Measurements from ENCODE around the gene VSX2. TPM values are rescaled to one million over a fixed set of nuclear protein-coding genes. Genes with fewer than 3 reads are reported as not detected.

VSX2 gene
- total and polyA plus RNA-seq, 2 donors (not counting 1 experiment from before 2014, with no cell fraction given): not detected

DNA sequence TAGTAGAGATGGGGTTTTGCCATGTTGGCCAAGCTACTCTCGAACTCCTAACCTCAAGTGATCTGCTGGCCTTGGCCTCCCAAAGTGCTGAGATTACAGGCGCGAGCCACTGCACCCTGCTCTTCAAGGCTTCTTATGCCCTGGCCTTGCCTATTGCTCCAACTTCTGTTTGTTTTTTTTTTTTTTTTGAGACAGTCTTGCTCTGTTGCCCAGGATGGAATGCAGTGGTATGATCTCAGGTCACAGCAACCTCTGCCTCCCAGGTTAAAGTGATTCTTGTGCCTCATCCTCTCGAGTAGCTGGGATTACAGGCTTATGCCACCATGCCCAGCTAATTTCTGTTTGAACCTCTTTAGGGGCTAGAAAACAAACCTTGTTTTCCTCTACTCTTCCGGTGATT lies 69.4 kb downstream of the VSX2 start:
- H2AFZ ChIP-seq (ENCODE audit: low read length): no peak overlapping the region

DNA sequence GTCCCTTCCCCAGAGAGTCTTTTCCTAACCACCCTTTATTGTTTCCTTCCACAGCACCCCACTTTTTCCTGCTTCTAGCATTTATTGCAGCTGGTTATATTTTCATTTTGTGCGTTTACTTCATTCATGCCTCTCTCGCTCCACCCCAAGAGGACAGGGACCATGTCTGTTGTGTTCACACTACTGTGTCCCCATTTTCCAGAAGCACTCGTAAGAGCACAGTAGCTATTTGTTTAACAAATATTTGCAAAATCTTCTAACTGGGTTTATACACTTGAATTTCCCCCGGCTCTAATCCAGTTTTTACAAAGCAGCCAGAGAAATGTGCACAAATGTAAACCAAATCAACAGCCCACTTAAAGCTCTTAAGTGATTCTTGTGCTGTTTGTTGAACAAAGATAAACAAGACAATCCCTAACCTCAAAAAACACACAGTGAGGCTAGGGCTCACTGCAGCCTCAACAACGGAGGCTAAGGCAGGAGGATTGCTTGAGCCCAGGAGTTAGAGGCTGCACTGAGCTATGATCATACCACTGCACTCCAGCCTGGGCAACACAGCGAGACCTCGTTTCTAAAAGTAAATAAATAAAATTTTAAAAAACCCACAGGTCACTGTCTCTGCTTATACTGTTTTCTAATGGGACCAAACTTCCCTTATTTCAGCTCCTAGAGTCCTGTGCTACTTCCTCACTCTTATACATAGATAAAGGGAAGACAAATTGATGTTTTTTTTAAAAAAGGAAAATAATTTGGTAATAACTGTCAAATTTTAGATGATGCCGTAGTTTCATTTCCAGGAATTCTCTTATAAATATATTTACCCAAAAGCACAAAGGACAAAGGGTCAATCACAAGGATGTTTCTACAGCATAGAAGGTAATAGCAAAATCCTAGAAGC lies 70.1 kb downstream of the VSX2 start:
- Histone ChIP-seq H3K79me2 (ENCODE audit: control insufficient read depth, insufficient read depth, low read length) (no peaks in the 10 kb centered on the region), H3K4me3 (replicated peaks in 1 of 4; ENCODE audit: control extremely low read depth in 1 of 4, insufficient read depth in 1 of 4, low read depth in 3 of 4, low read length in 4 of 4) (no peak overlapping the region), H2AFZ (ENCODE audit: low read length) (no peak overlapping the region), H3K4me1 (ENCODE audit: control insufficient read depth, extremely low read depth, insufficient read depth, low read length) (no peaks in the 10 kb centered on the region), H4K20me1 (ENCODE audit: control insufficient read depth, extremely low read depth, insufficient read depth, low read length) (no peaks in the 10 kb centered on the region), H3K27me3 (ENCODE audit: control insufficient read depth, insufficient read depth, low read length) (no peaks in the 10 kb centered on the region), H3K4me2 (ENCODE audit: extremely low read depth, insufficient read depth, low read length) (no peak overlapping the region), H3K36me3 (ENCODE audit: control insufficient read depth, insufficient read depth, low read length) (no peaks in the 10 kb centered on the region), H3K9ac (ENCODE audit: insufficient read depth, low read length) (no peak overlapping the region), H3K27ac (ENCODE audit: insufficient read depth, low read length) (no peak overlapping the region), H3K9me3 (ENCODE audit: control insufficient read depth, insufficient read depth, low read depth, low read length) (no peaks in the 10 kb centered on the region)
- TF ChIP-seq, protein P1, sequence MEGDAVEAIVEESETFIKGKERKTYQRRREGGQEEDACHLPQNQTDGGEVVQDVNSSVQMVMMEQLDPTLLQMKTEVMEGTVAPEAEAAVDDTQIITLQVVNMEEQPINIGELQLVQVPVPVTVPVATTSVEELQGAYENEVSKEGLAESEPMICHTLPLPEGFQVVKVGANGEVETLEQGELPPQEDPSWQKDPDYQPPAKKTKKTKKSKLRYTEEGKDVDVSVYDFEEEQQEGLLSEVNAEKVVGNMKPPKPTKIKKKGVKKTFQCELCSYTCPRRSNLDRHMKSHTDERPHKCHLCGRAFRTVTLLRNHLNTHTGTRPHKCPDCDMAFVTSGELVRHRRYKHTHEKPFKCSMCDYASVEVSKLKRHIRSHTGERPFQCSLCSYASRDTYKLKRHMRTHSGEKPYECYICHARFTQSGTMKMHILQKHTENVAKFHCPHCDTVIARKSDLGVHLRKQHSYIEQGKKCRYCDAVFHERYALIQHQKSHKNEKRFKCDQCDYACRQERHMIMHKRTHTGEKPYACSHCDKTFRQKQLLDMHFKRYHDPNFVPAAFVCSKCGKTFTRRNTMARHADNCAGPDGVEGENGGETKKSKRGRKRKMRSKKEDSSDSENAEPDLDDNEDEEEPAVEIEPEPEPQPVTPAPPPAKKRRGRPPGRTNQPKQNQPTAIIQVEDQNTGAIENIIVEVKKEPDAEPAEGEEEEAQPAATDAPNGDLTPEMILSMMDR (conservative IDR thresholded peaks at IDR 0.05 in 1 of 2, IDR thresholded peaks at IDR 0.05 in 1 of 2; ENCODE audit: low read depth in 1 of 2, low read length in 2 of 2): no peak
- TF ChIP-seq EZH2 (IDR thresholded peaks at IDR 0.05; ENCODE audit: low read length, missing control alignments): no peak
- DNase-seq (ENCODE audit: low read depth in 2 of 2): no peak

More for the DNA sequence above, 69.4 kb downstream of the VSX2 start:
- no peak for DNase-seq (ENCODE audit: low read depth in 2 of 2)
- TF ChIP-seq EZH2 (IDR thresholded peaks at IDR 0.05; ENCODE audit: low read length, missing control alignments): no peak
- TF ChIP-seq, protein P1 (conservative IDR thresholded peaks at IDR 0.05 in 1 of 2, IDR thresholded peaks at IDR 0.05 in 1 of 2; ENCODE audit: low read depth in 1 of 2, low read length in 2 of 2): no peak
- no peak overlapping the region for H3K4me2 ChIP-seq (ENCODE audit: extremely low read depth, insufficient read depth, low read length)
- no peak overlapping the region for H3K4me3 ChIP-seq (replicated peaks in 1 of 4; ENCODE audit: control extremely low read depth in 1 of 4, insufficient read depth in 1 of 4, low read depth in 3 of 4, low read length in 4 of 4)
- no peaks in the 10 kb centered on the region for H3K9me3 ChIP-seq (ENCODE audit: control insufficient read depth, insufficient read depth, low read depth, low read length)
- H3K36me3 ChIP-seq (ENCODE audit: control insufficient read depth, insufficient read depth, low read length): no peaks in the 10 kb centered on the region
- H3K27me3 ChIP-seq (ENCODE audit: control insufficient read depth, insufficient read depth, low read length): no peaks in the 10 kb centered on the region
- no peak overlapping the region for H3K27ac ChIP-seq (ENCODE audit: insufficient read depth, low read length)
- no peak overlapping the region for H3K9ac ChIP-seq (ENCODE audit: insufficient read depth, low read length)
- H3K4me1 ChIP-seq (ENCODE audit: control insufficient read depth, extremely low read depth, insufficient read depth, low read length): no peaks in the 10 kb centered on the region
- H3K79me2 ChIP-seq (ENCODE audit: control insufficient read depth, insufficient read depth, low read length): no peaks in the 10 kb centered on the region
- H4K20me1 ChIP-seq (ENCODE audit: control insufficient read depth, extremely low read depth, insufficient read depth, low read length): no peaks in the 10 kb centered on the region

DNA sequence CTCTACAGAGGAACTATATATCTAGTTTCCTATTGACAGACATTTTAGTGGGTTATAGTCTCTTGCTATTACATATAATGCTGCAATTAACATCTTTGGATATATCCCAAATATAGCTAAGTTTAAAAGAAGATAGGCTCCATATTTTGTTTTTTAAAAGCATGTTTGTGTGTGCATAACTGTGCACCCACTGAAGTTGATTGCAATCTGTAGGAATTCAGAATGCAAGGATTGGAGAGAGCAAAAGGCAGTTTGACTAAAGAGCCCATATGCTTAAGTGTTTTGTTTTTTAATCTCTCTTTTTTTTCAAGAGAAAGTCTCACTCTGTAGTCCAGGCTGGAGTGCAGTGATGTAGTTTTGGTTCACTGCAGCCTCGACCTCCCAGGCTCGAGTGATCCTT lies 72.9 kb downstream of the VSX2 start:
- Histone ChIP-seq H3K79me2 (ENCODE audit: control insufficient read depth, insufficient read depth, low read length) (no peaks in the 10 kb centered on the region), H4K20me1 (ENCODE audit: control insufficient read depth, extremely low read depth, insufficient read depth, low read length) (no peaks in the 10 kb centered on the region), H2AFZ (ENCODE audit: low read length) (no peak overlapping the region), H3K27me3 (ENCODE audit: control insufficient read depth, insufficient read depth, low read length) (no peaks in the 10 kb centered on the region), H3K27ac (ENCODE audit: insufficient read depth, low read length) (no peak overlapping the region), H3K36me3 (ENCODE audit: control insufficient read depth, insufficient read depth, low read length) (no peaks in the 10 kb centered on the region), H3K4me2 (ENCODE audit: extremely low read depth, insufficient read depth, low read length) (no peak overlapping the region), H3K4me1 (ENCODE audit: control insufficient read depth, extremely low read depth, insufficient read depth, low read length) (no peaks in the 10 kb centered on the region), H3K9me3 (ENCODE audit: control insufficient read depth, insufficient read depth, low read depth, low read length) (no peaks in the 10 kb centered on the region), H3K9ac (ENCODE audit: insufficient read depth, low read length) (no peak overlapping the region), H3K4me3 (replicated peaks in 1 of 4; ENCODE audit: control extremely low read depth in 1 of 4, insufficient read depth in 1 of 4, low read depth in 3 of 4, low read length in 4 of 4) (no peak overlapping the region)
- TF ChIP-seq, protein P1 (conservative IDR thresholded peaks at IDR 0.05 in 1 of 2, IDR thresholded peaks at IDR 0.05 in 1 of 2; ENCODE audit: low read depth in 1 of 2, low read length in 2 of 2): no peak
- TF ChIP-seq EZH2 (IDR thresholded peaks at IDR 0.05; ENCODE audit: low read length, missing control alignments): no peak
- no peak for DNase-seq (ENCODE audit: low read depth in 2 of 2)

Other genes starting within 250 kb of the VSX2 start
- gene ENTPD5, start 220.2 kb upstream of the VSX2 start, total RNA-seq: 6.7 and 9.6 TPM in 2 replicates
- gene ENTPD5, start 220.2 kb upstream of the VSX2 start, polyA plus RNA-seq: 11.5 and 13.7 TPM in 2 replicates
- gene BBOF1, start 220.1 kb upstream of the VSX2 start, total RNA-seq: 3.8 and 4.4 TPM in 2 replicates
- gene BBOF1, start 220.1 kb upstream of the VSX2 start, polyA plus RNA-seq: 3.0 and 7.8 TPM in 2 replicates
- gene ALDH6A1, start 155.0 kb upstream of the VSX2 start, total RNA-seq: 19.5 and 38.6 TPM in 2 replicates
- gene ALDH6A1, start 155.0 kb upstream of the VSX2 start, polyA plus RNA-seq: 16.2 and 21.7 TPM in 2 replicates
- gene LIN52, start 154.5 kb upstream of the VSX2 start, total RNA-seq: 8.2 and 11.9 TPM in 2 replicates
- gene LIN52, start 154.5 kb upstream of the VSX2 start, polyA plus RNA-seq: 7.5 and 9.5 TPM in 2 replicates
- 26.2 and 26.9 TPM in 2 replicates for gene ABCD4, start 63.5 kb downstream of the VSX2 start, total RNA-seq
- 10.5 and 12.6 TPM in 2 replicates for gene ABCD4, start 63.5 kb downstream of the VSX2 start, polyA plus RNA-seq
- not detected in 2 replicates for gene VRTN, start 109.0 kb downstream of the VSX2 start, total RNA-seq
- gene VRTN, start 109.0 kb downstream of the VSX2 start, polyA plus RNA-seq: not detected in 2 replicates
- gene SYNDIG1L, start 186.8 kb downstream of the VSX2 start, total RNA-seq: not detected in 2 replicates
- gene SYNDIG1L, start 186.8 kb downstream of the VSX2 start, polyA plus RNA-seq: not detected in 2 replicates